ENCODE measurements around the gene FBLN2. TPM values are rescaled to one million over a fixed set of nuclear protein-coding genes. Genes with fewer than 3 reads are reported as not detected.

Gene FBLN2
- total and polyA plus RNA-seq, 2 of the 13 experiments (the other 11 are each of a cell fraction or from before 2014, with no cell fraction given), result not detected

- POLR2A ChIA-PET, result no interaction called here
- in situ Hi-C loops (cut with HindIII; ENCODE audit: extremely low pct_ligation_motif_present, low pct_unique_long_range_greater_than_20kb), result no loop called here
- TF ChIP-seq HNF4G (IDR thresholded peaks at IDR 0.05; ENCODE audit: borderline replicate concordance, low read depth, low read length), result no peak
- TF ChIP-seq HNF4G (CRISPR knock-in tag; IDR thresholded peaks at IDR 0.05; ENCODE audit: borderline replicate concordance, low read depth), result no peak
- TF ChIP-seq ZNF326 (CRISPR knock-in tag; IDR thresholded peaks at IDR 0.05; ENCODE audit: borderline replicate concordance), result no peak
- TF ChIP-seq ZNF816 (CRISPR knock-in tag; IDR thresholded peaks at IDR 0.05; ENCODE audit: borderline replicate concordance), result no peak
- TF ChIP-seq ZBTB38 (CRISPR knock-in tag; IDR thresholded peaks at IDR 0.05), result no peak
- no peak for TF ChIP-seq ZNF570 (CRISPR knock-in tag; IDR thresholded peaks at IDR 0.05; ENCODE audit: borderline replicate concordance)
- no peak for TF ChIP-seq ZBTB10 (CRISPR knock-in tag; IDR thresholded peaks at IDR 0.05; ENCODE audit: borderline replicate concordance)
- no peak for TF ChIP-seq ZNF678 (CRISPR knock-in tag; IDR thresholded peaks at IDR 0.05)
- no peak for TF ChIP-seq ZNF691 (CRISPR knock-in tag; IDR thresholded peaks at IDR 0.05; ENCODE audit: borderline replicate concordance, low read depth)
- TF ChIP-seq NFYC (CRISPR knock-in tag; IDR thresholded peaks at IDR 0.05), result no peak
- TF ChIP-seq SOX6 (IDR thresholded peaks at IDR 0.05), result no peak
- TF ChIP-seq SOX6 (CRISPR knock-in tag; IDR thresholded peaks at IDR 0.05), result no peak
- TF ChIP-seq GTF2F1 (IDR thresholded peaks at IDR 0.05; ENCODE audit: low read length), result no peak
- no peak for TF ChIP-seq MED8 (CRISPR knock-in tag; IDR thresholded peaks at IDR 0.05; ENCODE audit: insufficient replicate concordance)
- no peak for TF ChIP-seq GRHL1 (CRISPR knock-in tag; conservative IDR thresholded peaks at IDR 0.05)
- no peak for TF ChIP-seq ZNF362 (CRISPR knock-in tag; IDR thresholded peaks at IDR 0.05; ENCODE audit: borderline replicate concordance)
- TF ChIP-seq ZNF33B (CRISPR knock-in tag; IDR thresholded peaks at IDR 0.05), result no peak
- Histone ChIP-seq H3K79me2 (ENCODE audit: insufficient read depth, low read length) (no peaks in the 10 kb centered on the region), H3K4me2 (ENCODE audit: low read depth, low read length) (no peak overlapping the region), H3K4me1 (ENCODE audit: insufficient read depth, low read length) (peaks cover 2% of the 10 kb centered on the region), H3K36me3 (replicated peaks in 1 of 2; ENCODE audit: control insufficient read depth in 1 of 2, insufficient read depth in 2 of 2, low read length in 2 of 2) (no peaks in the 10 kb centered on the region), H2AFZ (ENCODE audit: low read length) (no peak overlapping the region), H3K9ac (ENCODE audit: insufficient read depth, low read depth, low read length) (no peak overlapping the region), H3K27ac (ENCODE audit: extremely low read length, insufficient read depth, low read length) (no peak overlapping the region), H3K4me3 (replicated peaks in 1 of 3; ENCODE audit: insufficient read depth in 1 of 3, low read depth in 2 of 3, low read length in 3 of 3) (no peak overlapping the region), H3K9me3 (ENCODE audit: low read length) (no peaks in the 10 kb centered on the region), H3K27me3 (ENCODE audit: control insufficient read depth in 1 of 2, insufficient read depth in 2 of 2, low read length in 2 of 2) (peaks cover 6 to 39% of the 10 kb centered on the region in 2 experiments; a peak in 3 of 5 replicates), H4K20me1 (ENCODE audit: insufficient read depth, low read length) (0 out of 2 replicates have a peak, but pooled peaks cover 2% of the 10 kb centered on the region)
- ATAC-seq (no peak), FAIRE-seq (no peak), DNase-seq (ENCODE audit: low spot score) (no peak)
- BruUV-seq (replicated peaks), result no TSS peak
- 0% methylated on average over 3 of the region's 10 CpGs for WGBS (ENCODE audit: low lambda C conversion rate)
- intact Hi-C loops (cut with micrococcal nuclease; ENCODE audit: unreplicated experiment), result no loop called here
- CTCF ChIA-PET (ENCODE audit: low intra/inter-chr PET ratio, low total read pairs), result no interaction called here
Observed at GRCh38 chr3:13617981-13618380, 69.1 kb downstream of the FBLN2 start.

Measured in HepG2 (cell line).